A673 (cell line): ENCODE measurements around the gene XPNPEP2.

Source experiments
- CTCF ChIP-seq: fragments of 300-800, 200-600 bp; sonication (generic); conservative IDR thresholded peaks from 2 replicates; pipeline ENCODE4 v1.5.1; 2017; ENCODE audit warnings: low read depth, mild to moderate bottlenecking, antibody characterized with exemption, low read length, moderate library complexity, mixed read lengths
- EZH2 ChIP-seq: fragments of 200-600 bp; sonication (generic); IDR thresholded peaks from 2 replicates; pipeline ENCODE4 v1.6.1; 2017; ENCODE audit warnings: borderline replicate concordance, low read depth, mild to moderate bottlenecking, mixed read lengths, antibody characterized with exemption, low read length; ENCODE audit not compliant: poor library complexity, severe bottlenecking

GRCh38 chrX:129779086-129779672 lies 40.4 kb downstream of the XPNPEP2 start:
- TF ChIP-seq CTCF (no peak), EZH2 (no peak)
